ENCODE measurements around the gene SHKBP1. TPM values are rescaled to one million over a fixed set of nuclear protein-coding genes. Genes with fewer than 3 reads are reported as not detected.

SHKBP1 gene
- total and polyA plus RNA-seq, 2 of the 8 experiments (the other 6 are each of a cell fraction or from before 2014, with no cell fraction given) = 74.6 to 98.8 TPM

- TF ChIP-seq, protein P1, sequence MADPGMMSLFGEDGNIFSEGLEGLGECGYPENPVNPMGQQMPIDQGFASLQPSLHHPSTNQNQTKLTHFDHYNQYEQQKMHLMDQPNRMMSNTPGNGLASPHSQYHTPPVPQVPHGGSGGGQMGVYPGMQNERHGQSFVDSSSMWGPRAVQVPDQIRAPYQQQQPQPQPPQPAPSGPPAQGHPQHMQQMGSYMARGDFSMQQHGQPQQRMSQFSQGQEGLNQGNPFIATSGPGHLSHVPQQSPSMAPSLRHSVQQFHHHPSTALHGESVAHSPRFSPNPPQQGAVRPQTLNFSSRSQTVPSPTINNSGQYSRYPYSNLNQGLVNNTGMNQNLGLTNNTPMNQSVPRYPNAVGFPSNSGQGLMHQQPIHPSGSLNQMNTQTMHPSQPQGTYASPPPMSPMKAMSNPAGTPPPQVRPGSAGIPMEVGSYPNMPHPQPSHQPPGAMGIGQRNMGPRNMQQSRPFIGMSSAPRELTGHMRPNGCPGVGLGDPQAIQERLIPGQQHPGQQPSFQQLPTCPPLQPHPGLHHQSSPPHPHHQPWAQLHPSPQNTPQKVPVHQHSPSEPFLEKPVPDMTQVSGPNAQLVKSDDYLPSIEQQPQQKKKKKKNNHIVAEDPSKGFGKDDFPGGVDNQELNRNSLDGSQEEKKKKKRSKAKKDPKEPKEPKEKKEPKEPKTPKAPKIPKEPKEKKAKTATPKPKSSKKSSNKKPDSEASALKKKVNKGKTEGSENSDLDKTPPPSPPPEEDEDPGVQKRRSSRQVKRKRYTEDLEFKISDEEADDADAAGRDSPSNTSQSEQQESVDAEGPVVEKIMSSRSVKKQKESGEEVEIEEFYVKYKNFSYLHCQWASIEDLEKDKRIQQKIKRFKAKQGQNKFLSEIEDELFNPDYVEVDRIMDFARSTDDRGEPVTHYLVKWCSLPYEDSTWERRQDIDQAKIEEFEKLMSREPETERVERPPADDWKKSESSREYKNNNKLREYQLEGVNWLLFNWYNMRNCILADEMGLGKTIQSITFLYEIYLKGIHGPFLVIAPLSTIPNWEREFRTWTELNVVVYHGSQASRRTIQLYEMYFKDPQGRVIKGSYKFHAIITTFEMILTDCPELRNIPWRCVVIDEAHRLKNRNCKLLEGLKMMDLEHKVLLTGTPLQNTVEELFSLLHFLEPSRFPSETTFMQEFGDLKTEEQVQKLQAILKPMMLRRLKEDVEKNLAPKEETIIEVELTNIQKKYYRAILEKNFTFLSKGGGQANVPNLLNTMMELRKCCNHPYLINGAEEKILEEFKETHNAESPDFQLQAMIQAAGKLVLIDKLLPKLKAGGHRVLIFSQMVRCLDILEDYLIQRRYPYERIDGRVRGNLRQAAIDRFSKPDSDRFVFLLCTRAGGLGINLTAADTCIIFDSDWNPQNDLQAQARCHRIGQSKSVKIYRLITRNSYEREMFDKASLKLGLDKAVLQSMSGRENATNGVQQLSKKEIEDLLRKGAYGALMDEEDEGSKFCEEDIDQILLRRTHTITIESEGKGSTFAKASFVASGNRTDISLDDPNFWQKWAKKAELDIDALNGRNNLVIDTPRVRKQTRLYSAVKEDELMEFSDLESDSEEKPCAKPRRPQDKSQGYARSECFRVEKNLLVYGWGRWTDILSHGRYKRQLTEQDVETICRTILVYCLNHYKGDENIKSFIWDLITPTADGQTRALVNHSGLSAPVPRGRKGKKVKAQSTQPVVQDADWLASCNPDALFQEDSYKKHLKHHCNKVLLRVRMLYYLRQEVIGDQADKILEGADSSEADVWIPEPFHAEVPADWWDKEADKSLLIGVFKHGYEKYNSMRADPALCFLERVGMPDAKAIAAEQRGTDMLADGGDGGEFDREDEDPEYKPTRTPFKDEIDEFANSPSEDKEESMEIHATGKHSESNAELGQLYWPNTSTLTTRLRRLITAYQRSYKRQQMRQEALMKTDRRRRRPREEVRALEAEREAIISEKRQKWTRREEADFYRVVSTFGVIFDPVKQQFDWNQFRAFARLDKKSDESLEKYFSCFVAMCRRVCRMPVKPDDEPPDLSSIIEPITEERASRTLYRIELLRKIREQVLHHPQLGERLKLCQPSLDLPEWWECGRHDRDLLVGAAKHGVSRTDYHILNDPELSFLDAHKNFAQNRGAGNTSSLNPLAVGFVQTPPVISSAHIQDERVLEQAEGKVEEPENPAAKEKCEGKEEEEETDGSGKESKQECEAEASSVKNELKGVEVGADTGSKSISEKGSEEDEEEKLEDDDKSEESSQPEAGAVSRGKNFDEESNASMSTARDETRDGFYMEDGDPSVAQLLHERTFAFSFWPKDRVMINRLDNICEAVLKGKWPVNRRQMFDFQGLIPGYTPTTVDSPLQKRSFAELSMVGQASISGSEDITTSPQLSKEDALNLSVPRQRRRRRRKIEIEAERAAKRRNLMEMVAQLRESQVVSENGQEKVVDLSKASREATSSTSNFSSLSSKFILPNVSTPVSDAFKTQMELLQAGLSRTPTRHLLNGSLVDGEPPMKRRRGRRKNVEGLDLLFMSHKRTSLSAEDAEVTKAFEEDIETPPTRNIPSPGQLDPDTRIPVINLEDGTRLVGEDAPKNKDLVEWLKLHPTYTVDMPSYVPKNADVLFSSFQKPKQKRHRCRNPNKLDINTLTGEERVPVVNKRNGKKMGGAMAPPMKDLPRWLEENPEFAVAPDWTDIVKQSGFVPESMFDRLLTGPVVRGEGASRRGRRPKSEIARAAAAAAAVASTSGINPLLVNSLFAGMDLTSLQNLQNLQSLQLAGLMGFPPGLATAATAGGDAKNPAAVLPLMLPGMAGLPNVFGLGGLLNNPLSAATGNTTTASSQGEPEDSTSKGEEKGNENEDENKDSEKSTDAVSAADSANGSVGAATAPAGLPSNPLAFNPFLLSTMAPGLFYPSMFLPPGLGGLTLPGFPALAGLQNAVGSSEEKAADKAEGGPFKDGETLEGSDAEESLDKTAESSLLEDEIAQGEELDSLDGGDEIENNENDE (IDR thresholded peaks at IDR 0.05; ENCODE audit: insufficient replicate concordance, low read length) = no peak
- no peak for TF ChIP-seq BACH1 (IDR thresholded peaks at IDR 0.05; ENCODE audit: low read length)
These were observed 35.4 kb downstream of the SHKBP1 start (continued) for GRCh38 chr19:40611900-40612698.
